WTC11 (cell line): ENCODE results near the gene NEURL1B. TPM values are rescaled to one million over a fixed set of nuclear protein-coding genes. Genes with fewer than 3 reads are reported as not detected.

Experiments used
- ATAC-seq: fragments of 200-7000 bp; cut with Tn5 transposase; 2 replicates; pipeline ENCODE4 v1.10.0; 2021; ENCODE audit warnings: mild to moderate bottlenecking, moderate library complexity
- CTCF ChIA-PET: fragments of 300-600 bp; sonication (Branson Sonifier 250); formaldehyde crosslinking; loops from one replicate; lab custom pipeline; 2021; ENCODE audit warnings: antibody characterized with exemption; lab: Charles Lee
- POLR2A ChIA-PET: fragments of 350-600 bp; sonication (Branson Sonifier 250); formaldehyde crosslinking; loops from one replicate; lab custom pipeline; 2021; ENCODE audit warnings: antibody characterized with exemption; lab: Charles Lee
- DNase-seq: peaks from one replicate; pipeline ENCODE4 v3.0.0; 2021; ENCODE audit warnings: low spot score
- H3K27ac Mint-ChIP-seq: 2 replicates; pipeline ENCODE4 v1.8.0; 2021; ENCODE audit warnings: mixed read lengths
- H3K27me3 Mint-ChIP-seq: 2 replicates; pipeline ENCODE4 v1.8.0; 2021; ENCODE audit warnings: low read depth, mild to moderate bottlenecking, moderate library complexity, mixed read lengths
- H3K36me3 Mint-ChIP-seq: 2 replicates; pipeline ENCODE4 v1.8.0; 2021; ENCODE audit warnings: mixed read lengths
- H3K4me1 Mint-ChIP-seq: 2 replicates; pipeline ENCODE4 v1.8.0; 2022; ENCODE audit warnings: mixed read lengths
- H3K4me3 Mint-ChIP-seq: 2 replicates; pipeline ENCODE4 v1.8.0; 2021; ENCODE audit warnings: mild to moderate bottlenecking, moderate library complexity, mixed read lengths
- H3K9me3 Mint-ChIP-seq: 2 replicates; pipeline ENCODE4 v1.8.0; 2021; ENCODE audit warnings: mixed read lengths
- ATF2 ChIP-seq: sonication (generic); formaldehyde crosslinking; IDR thresholded peaks from 2 replicates; pipeline ENCODE4 v1.8.1; 2022; ENCODE audit warnings: low read depth, missing genetic modification reagents, borderline replicate concordance
- CREB1 ChIP-seq: sonication (generic); formaldehyde crosslinking; IDR thresholded peaks from 2 replicates; pipeline ENCODE4 v1.8.0; 2023; ENCODE audit warnings: mild to moderate bottlenecking, missing genetic modification reagents
- CREM ChIP-seq: sonication (generic); formaldehyde crosslinking; IDR thresholded peaks from 2 replicates; pipeline ENCODE4 v1.8.1; 2022; ENCODE audit warnings: mild to moderate bottlenecking, missing genetic modification reagents, moderate library complexity
- E2F1 ChIP-seq: sonication (generic); formaldehyde crosslinking; IDR thresholded peaks from 2 replicates; pipeline ENCODE4 v1.8.0; 2022; ENCODE audit warnings: mild to moderate bottlenecking, missing genetic modification reagents
- EMX1 ChIP-seq: fragments of 250-450 bp; sonication (Bioruptor Pico); IDR thresholded peaks from 2 replicates; pipeline ENCODE4 v1.8.0; 2021; ENCODE audit warnings: mild to moderate bottlenecking
- ESRRA ChIP-seq: sonication (generic); formaldehyde crosslinking; IDR thresholded peaks from 2 replicates; pipeline ENCODE4 v1.8.1; 2022; ENCODE audit warnings: mild to moderate bottlenecking, missing genetic modification reagents, borderline replicate concordance
- ETV6 ChIP-seq: sonication (generic); formaldehyde crosslinking; IDR thresholded peaks from 2 replicates; pipeline ENCODE4 v1.8.1; 2022; ENCODE audit warnings: mild to moderate bottlenecking, missing genetic modification reagents
- FOXP1 ChIP-seq: sonication (generic); formaldehyde crosslinking; IDR thresholded peaks from 2 replicates; pipeline ENCODE4 v1.8.0; 2022; ENCODE audit warnings: missing genetic modification reagents, mild to moderate bottlenecking, moderate library complexity, borderline replicate concordance
- GABPB1 ChIP-seq: sonication (generic); formaldehyde crosslinking; IDR thresholded peaks from 2 replicates; pipeline ENCODE4 v1.8.1; 2023; ENCODE audit warnings: mild to moderate bottlenecking, missing genetic modification reagents
- GTF2I ChIP-seq: fragments of 250-450 bp; sonication (Bioruptor Pico); conservative IDR thresholded peaks from 2 replicates; pipeline ENCODE4 v1.4.0; 2021; ENCODE audit warnings: mild to moderate bottlenecking
- JUN ChIP-seq: sonication (generic); formaldehyde crosslinking; IDR thresholded peaks from 2 replicates; pipeline ENCODE4 v1.8.0; 2023; ENCODE audit warnings: mild to moderate bottlenecking, missing genetic modification reagents
- KAT7 ChIP-seq: sonication (generic); formaldehyde crosslinking; IDR thresholded peaks from 2 replicates; pipeline ENCODE4 v1.8.1; 2023; ENCODE audit warnings: missing genetic modification reagents, mild to moderate bottlenecking, borderline replicate concordance
- NFE2L1 ChIP-seq: sonication (generic); formaldehyde crosslinking; IDR thresholded peaks from 2 replicates; pipeline ENCODE4 v1.8.1; 2023; ENCODE audit warnings: missing genetic modification reagents
- NR1H2 ChIP-seq: sonication (generic); formaldehyde crosslinking; IDR thresholded peaks from 2 replicates; pipeline ENCODE4 v1.9.0; 2021; ENCODE audit warnings: mild to moderate bottlenecking, moderate library complexity, missing genetic modification reagents
- NR2C2 ChIP-seq: sonication (generic); formaldehyde crosslinking; IDR thresholded peaks from 2 replicates; pipeline ENCODE4 v1.8.0; 2022; ENCODE audit warnings: mild to moderate bottlenecking, missing genetic modification reagents
- OVOL2 ChIP-seq: fragments of 250-450 bp; sonication (Bioruptor Pico); IDR thresholded peaks from 2 replicates; pipeline ENCODE4 v1.9.0; 2021; ENCODE audit warnings: mild to moderate bottlenecking, borderline replicate concordance
- PRRX2 ChIP-seq: fragments of 250-450 bp; sonication (Bioruptor Pico); IDR thresholded peaks from 2 replicates; pipeline ENCODE4 v1.8.0; 2021; ENCODE audit warnings: mild to moderate bottlenecking
- RELA ChIP-seq: sonication (generic); formaldehyde crosslinking; IDR thresholded peaks from 2 replicates; pipeline ENCODE4 v1.8.1; 2022; ENCODE audit warnings: missing genetic modification reagents, mild to moderate bottlenecking, borderline replicate concordance
- RORB ChIP-seq: fragments of 250-450 bp; sonication (Bioruptor Pico); IDR thresholded peaks from 2 replicates; pipeline ENCODE4 v1.9.0; 2021; ENCODE audit warnings: mild to moderate bottlenecking
- SMAD3 ChIP-seq: sonication (generic); formaldehyde crosslinking; IDR thresholded peaks from 2 replicates; pipeline ENCODE4 v1.8.0; 2022; ENCODE audit warnings: missing genetic modification reagents, mild to moderate bottlenecking, borderline replicate concordance
- SMAD4 ChIP-seq: sonication (generic); formaldehyde crosslinking; IDR thresholded peaks from 2 replicates; pipeline ENCODE4 v1.8.0; 2022; ENCODE audit warnings: mild to moderate bottlenecking, missing genetic modification reagents
- ZNF219 ChIP-seq: sonication (generic); formaldehyde crosslinking; IDR thresholded peaks from 2 replicates; pipeline ENCODE4 v1.8.0; 2023; ENCODE audit warnings: missing genetic modification reagents, mild to moderate bottlenecking, borderline replicate concordance
- ZNF396 ChIP-seq: fragments of 250-450 bp; sonication (Bioruptor Pico); IDR thresholded peaks from 2 replicates; pipeline ENCODE4 v1.8.0; 2021; ENCODE audit warnings: mild to moderate bottlenecking, moderate library complexity, borderline replicate concordance
- ZNF671 ChIP-seq: fragments of 250-450 bp; sonication (Bioruptor Pico); IDR thresholded peaks from 2 replicates; pipeline ENCODE4 v1.8.0; 2021; ENCODE audit warnings: mild to moderate bottlenecking
- total RNA-seq: library from RNA; stranded (reverse); gene quantifications from 3 replicates; pipeline ENCODE4 v1.2.3, GENCODE V29; 2021
- TF ChIP-seq, protein P1 (sequence below): sonication (generic); formaldehyde crosslinking; IDR thresholded peaks from 2 replicates; pipeline ENCODE4 v1.8.1; 2022; ENCODE audit warnings: mild to moderate bottlenecking, missing genetic modification reagents, moderate library complexity, borderline replicate concordance
- TF ChIP-seq, protein P2 (sequence below): sonication (generic); formaldehyde crosslinking; IDR thresholded peaks from 2 replicates; pipeline ENCODE4 v1.8.1; 2022; ENCODE audit warnings: low read depth, mild to moderate bottlenecking, moderate library complexity, missing genetic modification reagents, borderline replicate concordance
- TF ChIP-seq, protein P3 (sequence below): fragments of 250-450 bp; sonication (Bioruptor Pico); IDR thresholded peaks from 2 replicates; pipeline ENCODE4 v1.9.0; 2021; ENCODE audit warnings: moderate library complexity, mild to moderate bottlenecking, inconsistent platforms, borderline replicate concordance

NEURL1B gene
- total RNA-seq, 1 experiment from 2014 or later: 9.8 TPM

DNA sequence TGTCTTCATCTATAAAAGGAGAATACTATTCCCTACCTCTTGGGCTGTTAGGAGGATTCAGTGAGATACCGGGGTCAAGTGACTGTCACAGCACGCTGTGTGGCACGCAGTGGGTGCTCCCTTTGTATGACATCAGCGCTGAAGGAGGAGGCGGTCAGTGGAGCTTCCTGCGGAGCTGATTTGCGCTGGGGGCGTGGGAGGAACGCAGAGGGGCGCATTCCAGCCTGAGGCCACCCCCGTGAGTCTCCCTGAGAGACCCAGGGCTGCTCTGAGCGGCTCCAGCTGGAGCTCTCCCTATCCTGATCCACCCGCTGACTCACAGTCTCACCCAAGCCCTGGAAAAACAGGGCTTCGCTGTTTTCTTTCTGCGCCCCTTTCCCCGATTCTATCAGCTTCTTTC, 24.3 kb upstream of the NEURL1B start:
- ChIA-PET CTCF (interaction anchor here (0.8 kb wide), 1 partner anchor 30 kb away, joined by 4 read pairs; no protein-coding TSS in a partner anchor), POLR2A (no interaction called here)

DNA sequence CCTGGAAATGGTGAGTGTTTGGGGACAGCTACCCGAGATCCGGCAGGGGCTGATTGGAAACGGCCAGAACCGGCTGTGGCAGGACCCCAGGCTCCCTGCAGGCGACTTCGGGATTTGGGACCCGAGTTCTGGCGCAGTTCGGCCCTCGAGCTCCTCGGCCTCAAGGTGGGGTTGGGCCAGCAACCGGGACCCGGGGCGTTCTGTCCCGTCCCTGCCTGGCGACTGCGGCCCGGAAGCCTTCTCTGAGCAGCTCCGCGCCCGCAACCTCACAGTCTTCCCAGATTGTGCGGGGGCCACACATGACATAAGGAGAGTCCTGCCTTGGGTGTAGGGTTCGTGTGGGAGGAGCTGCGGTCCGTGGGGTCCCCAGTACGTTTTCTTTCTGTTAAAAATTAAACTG, 23.2 kb upstream of the NEURL1B start:
- Mint-ChIP-seq H3K27me3 (peaks cover 5% of the 10 kb centered on the region), H3K27ac (no peak overlapping the region), H3K4me3 (no peak overlapping the region), H3K9me3 (0 out of 2 replicates have a peak, but pooled peaks cover 12% of the 10 kb centered on the region), H3K36me3 (no peaks in the 10 kb centered on the region), H3K4me1 (peaks cover 10% of the 10 kb centered on the region)
- ATAC-seq (peak; percentile 54; the same call in 1 of the 2 replicates), DNase-seq (peak; percentile 44)
- ChIA-PET POLR2A (interaction anchor here (0.7 kb wide), 1 partner anchor 46 kb away, joined by 3 read pairs; no protein-coding TSS in a partner anchor), CTCF (interaction anchor here (0.7 to 1.5 kb wide), 6 partner anchors 9 to 156 kb away, joined by 3 to 5 read pairs (median 4); no protein-coding TSS in a partner anchor)
- TF ChIP-seq ETV6 (CRISPR knock-in tag) (no peak), OVOL2 (no peak), KAT7 (CRISPR knock-in tag) (no peak), RORB (CRISPR knock-in tag) (no peak), RELA (CRISPR knock-in tag) (no peak), NR2C2 (CRISPR knock-in tag) (no peak), NFE2L1 (CRISPR knock-in tag) (no peak), GTF2I (no peak), ZNF396 (no peak)
- TF ChIP-seq, protein P1, sequence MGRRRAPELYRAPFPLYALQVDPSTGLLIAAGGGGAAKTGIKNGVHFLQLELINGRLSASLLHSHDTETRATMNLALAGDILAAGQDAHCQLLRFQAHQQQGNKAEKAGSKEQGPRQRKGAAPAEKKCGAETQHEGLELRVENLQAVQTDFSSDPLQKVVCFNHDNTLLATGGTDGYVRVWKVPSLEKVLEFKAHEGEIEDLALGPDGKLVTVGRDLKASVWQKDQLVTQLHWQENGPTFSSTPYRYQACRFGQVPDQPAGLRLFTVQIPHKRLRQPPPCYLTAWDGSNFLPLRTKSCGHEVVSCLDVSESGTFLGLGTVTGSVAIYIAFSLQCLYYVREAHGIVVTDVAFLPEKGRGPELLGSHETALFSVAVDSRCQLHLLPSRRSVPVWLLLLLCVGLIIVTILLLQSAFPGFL: no peak
- TF ChIP-seq, protein P2, sequence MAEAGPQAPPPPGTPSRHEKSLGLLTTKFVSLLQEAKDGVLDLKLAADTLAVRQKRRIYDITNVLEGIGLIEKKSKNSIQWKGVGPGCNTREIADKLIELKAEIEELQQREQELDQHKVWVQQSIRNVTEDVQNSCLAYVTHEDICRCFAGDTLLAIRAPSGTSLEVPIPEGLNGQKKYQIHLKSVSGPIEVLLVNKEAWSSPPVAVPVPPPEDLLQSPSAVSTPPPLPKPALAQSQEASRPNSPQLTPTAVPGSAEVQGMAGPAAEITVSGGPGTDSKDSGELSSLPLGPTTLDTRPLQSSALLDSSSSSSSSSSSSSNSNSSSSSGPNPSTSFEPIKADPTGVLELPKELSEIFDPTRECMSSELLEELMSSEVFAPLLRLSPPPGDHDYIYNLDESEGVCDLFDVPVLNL (CRISPR knock-in tag): no peak
- TF ChIP-seq, protein P3, sequence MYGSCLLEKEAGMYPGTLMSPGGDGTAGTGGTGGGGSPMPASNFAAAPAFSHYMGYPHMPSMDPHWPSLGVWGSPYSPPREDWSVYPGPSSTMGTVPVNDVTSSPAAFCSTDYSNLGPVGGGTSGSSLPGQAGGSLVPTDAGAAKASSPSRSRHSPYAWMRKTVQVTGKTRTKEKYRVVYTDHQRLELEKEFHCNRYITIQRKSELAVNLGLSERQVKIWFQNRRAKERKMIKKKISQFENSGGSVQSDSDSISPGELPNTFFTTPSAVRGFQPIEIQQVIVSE (CRISPR knock-in tag): no peak

More for the DNA sequence above, 24.3 kb upstream of the NEURL1B start:
- H3K36me3 Mint-ChIP-seq: no peaks in the 10 kb centered on the region
- no peak overlapping the region for H3K27ac Mint-ChIP-seq
- H3K4me1 Mint-ChIP-seq: peaks cover under 1% of the 10 kb centered on the region; the same call in 1 of the 2 replicates
- peak; percentile 47 for ATAC-seq
- TF ChIP-seq ZNF671 (CRISPR knock-in tag) (no peak), NR1H2 (CRISPR knock-in tag) (no peak), ZNF219 (CRISPR knock-in tag) (no peak), SMAD4 (CRISPR knock-in tag) (no peak), SMAD3 (no peak), JUN (no peak), CREB1 (CRISPR knock-in tag) (no peak), CREM (CRISPR knock-in tag) (no peak), E2F1 (no peak), ATF2 (CRISPR knock-in tag) (no peak), EMX1 (CRISPR knock-in tag) (no peak), GABPB1 (CRISPR knock-in tag) (no peak), FOXP1 (CRISPR knock-in tag) (no peak), ESRRA (CRISPR knock-in tag) (no peak), PRRX2 (no peak)
- TF ChIP-seq, protein P2 (CRISPR knock-in tag): no peak
- TF ChIP-seq, all 79 proteins: peak for 0
- H3K9me3 Mint-ChIP-seq: 0 out of 2 replicates have a peak, but pooled peaks cover 12% of the 10 kb centered on the region
- DNase-seq: no peak
- peaks cover 10% of the 10 kb centered on the region for H3K27me3 Mint-ChIP-seq
- H3K4me3 Mint-ChIP-seq: no peak overlapping the region
